KMS-11 (cell line): Measurements from ENCODE around the gene XRCC4.

Source experiments
- H2AFZ ChIP-seq: fragments of 200-600 bp; sonication (generic); 2 replicates; pipeline ENCODE4 v1.6.1; 2016; ENCODE audit warnings: antibody characterized with exemption, mixed run types, low read depth
- H3K27ac ChIP-seq: fragments of 200-600 bp; sonication (generic); 2 replicates; pipeline ENCODE4 v1.6.1; 2016; ENCODE audit warnings: mild to moderate bottlenecking, mixed run types
- H3K27me3 ChIP-seq: fragments of 200-600 bp; sonication (generic); 2 replicates; pipeline ENCODE4 v1.6.1; 2017; ENCODE audit warnings: mild to moderate bottlenecking, low read depth, mixed run types, moderate library complexity; ENCODE audit not compliant: insufficient read depth
- H3K36me3 ChIP-seq: fragments of 200-600 bp; sonication (generic); 2 replicates; pipeline ENCODE4 v1.6.1; 2017; ENCODE audit warnings: mild to moderate bottlenecking, mixed run types; ENCODE audit not compliant: insufficient read depth
- H3K4me1 ChIP-seq: fragments of 200-600 bp; sonication (generic); 2 replicates; pipeline ENCODE4 v1.6.1; 2016; ENCODE audit warnings: mild to moderate bottlenecking, low read depth, mixed run types; ENCODE audit not compliant: poor library complexity, severe bottlenecking
- H3K4me2 ChIP-seq: fragments of 200-600 bp; sonication (generic); 2 replicates; pipeline ENCODE4 v1.7.0; 2016; ENCODE audit warnings: mild to moderate bottlenecking, mixed run types
- H3K4me3 ChIP-seq: fragments of 200-600 bp; sonication (generic); IDR thresholded peaks from 2 replicates; pipeline ENCODE4 v1.6.1; 2017; ENCODE audit warnings: low read depth, low read length, mixed read lengths; ENCODE audit not compliant: insufficient read depth
- H3K79me2 ChIP-seq: fragments of 200-600 bp; sonication (generic); 2 replicates; pipeline ENCODE4 v1.6.1; 2016; ENCODE audit warnings: low read depth, mixed run types; ENCODE audit not compliant: insufficient read depth
- H3K9ac ChIP-seq: fragments of 200-600 bp; sonication (generic); 2 replicates; pipeline ENCODE4 v1.6.1; 2016; ENCODE audit warnings: mild to moderate bottlenecking, mixed run types
- H4K20me1 ChIP-seq: fragments of 200-600 bp; sonication (generic); 2 replicates; pipeline ENCODE4 v1.6.1; 2016; ENCODE audit warnings: mild to moderate bottlenecking, mixed run types; ENCODE audit not compliant: insufficient read depth
- CTCF ChIP-seq: fragments of 200-600 bp; sonication (generic); conservative IDR thresholded peaks from 2 replicates; pipeline ENCODE4 v1.6.1; 2017; ENCODE audit warnings: low read depth, mild to moderate bottlenecking, antibody characterized with exemption, low read length, moderate library complexity, mixed read lengths

The XRCC4 gene

GRCh38 chr5:83387041-83387440, 309.7 kb downstream of the XRCC4 start:
- Histone ChIP-seq H3K36me3 (no peaks in the 10 kb centered on the region), H2AFZ (no peak overlapping the region), H3K4me1 (peaks cover 4% of the 10 kb centered on the region), H3K27ac (no peak overlapping the region), H3K27me3 (no peaks in the 10 kb centered on the region), H3K79me2 (no peaks in the 10 kb centered on the region), H3K4me3 (no peak overlapping the region), H4K20me1 (no peaks in the 10 kb centered on the region), H3K4me2 (no peak overlapping the region), H3K9ac (no peak overlapping the region)
- no peak for TF ChIP-seq CTCF

GRCh38 chr5:83388608-83389007, 311.3 kb downstream of the XRCC4 start:
- no peak for TF ChIP-seq CTCF
- Histone ChIP-seq H3K79me2 (no peaks in the 10 kb centered on the region), H3K9ac (no peak overlapping the region), H3K4me1 (peaks cover 4% of the 10 kb centered on the region), H2AFZ (no peak overlapping the region), H3K27ac (no peak overlapping the region), H4K20me1 (no peaks in the 10 kb centered on the region), H3K4me2 (no peak overlapping the region), H3K4me3 (no peak overlapping the region), H3K36me3 (no peaks in the 10 kb centered on the region), H3K27me3 (no peaks in the 10 kb centered on the region)

GRCh38 chr5:83392766-83393503, 315.6 kb downstream of the XRCC4 start:
- H3K27ac ChIP-seq = no peak overlapping the region
- H3K4me1 ChIP-seq = peaks cover 4% of the 10 kb centered on the region
- no peaks in the 10 kb centered on the region for H3K27me3 ChIP-seq
- no peaks in the 10 kb centered on the region for H3K36me3 ChIP-seq
- TF ChIP-seq CTCF = no peak
- H3K4me2 ChIP-seq = no peak overlapping the region
- no peaks in the 10 kb centered on the region for H4K20me1 ChIP-seq
- H3K79me2 ChIP-seq = no peaks in the 10 kb centered on the region
- H2AFZ ChIP-seq = no peak overlapping the region
- H3K9ac ChIP-seq = no peak overlapping the region
- H3K4me3 ChIP-seq = no peak overlapping the region

- no peak overlapping the region for H2AFZ ChIP-seq
Measured at GRCh38 chr5:83393504-83393866, 316.1 kb downstream of the XRCC4 start.

More at GRCh38 chr5:83393504-83393866, 316.1 kb downstream of the XRCC4 start:
- H3K79me2 ChIP-seq = no peaks in the 10 kb centered on the region
- H3K36me3 ChIP-seq = no peaks in the 10 kb centered on the region
- H3K9ac ChIP-seq = no peak overlapping the region
- H4K20me1 ChIP-seq = no peaks in the 10 kb centered on the region
- H3K4me1 ChIP-seq = peaks cover 2% of the 10 kb centered on the region
- H3K27me3 ChIP-seq = no peaks in the 10 kb centered on the region
- no peak overlapping the region for H3K4me2 ChIP-seq
- H3K27ac ChIP-seq = no peak overlapping the region
- no peak overlapping the region for H3K4me3 ChIP-seq
- TF ChIP-seq CTCF = no peak
